ES-I3 (cell line): ENCODE results near the gene PCDHGA1.
A peak's percentile ranks its signal among the peaks of the same experiment; 100 is the strongest.

Source experiments
- H3K36me3 ChIP-seq: 2 replicates; pipeline ENCODE4 v1.6.1; 2013; ENCODE audit warnings: mild to moderate bottlenecking, low read length, control low read depth, moderate library complexity; ENCODE audit not compliant: insufficient read depth
- H3K4me1 ChIP-seq: 2 replicates; pipeline ENCODE4 v1.6.1; 2013; ENCODE audit warnings: mild to moderate bottlenecking, control low read depth, low read length; ENCODE audit not compliant: insufficient read depth
- H3K9ac ChIP-seq: 2 replicates; pipeline ENCODE4 v1.6.1; 2013; ENCODE audit warnings: low read depth, mild to moderate bottlenecking, low read length, moderate library complexity
- H3K9me3 ChIP-seq: 2 replicates; pipeline ENCODE4 v1.6.1; 2013; ENCODE audit warnings: mild to moderate bottlenecking, low read length, moderate library complexity; ENCODE audit not compliant: control insufficient read depth, insufficient read depth

The PCDHGA1 gene

GRCh38 chr5:141528291-141528984 lies 198.1 kb downstream of the PCDHGA1 start:
- Histone ChIP-seq H3K9ac (no peak overlapping the region), H3K36me3 (peaks cover 19% of the 10 kb centered on the region), H3K4me1 (peaks cover 18% of the 10 kb centered on the region; the same call in 1 of the 2 replicates), H3K9me3 (no peaks in the 10 kb centered on the region)

DNA sequence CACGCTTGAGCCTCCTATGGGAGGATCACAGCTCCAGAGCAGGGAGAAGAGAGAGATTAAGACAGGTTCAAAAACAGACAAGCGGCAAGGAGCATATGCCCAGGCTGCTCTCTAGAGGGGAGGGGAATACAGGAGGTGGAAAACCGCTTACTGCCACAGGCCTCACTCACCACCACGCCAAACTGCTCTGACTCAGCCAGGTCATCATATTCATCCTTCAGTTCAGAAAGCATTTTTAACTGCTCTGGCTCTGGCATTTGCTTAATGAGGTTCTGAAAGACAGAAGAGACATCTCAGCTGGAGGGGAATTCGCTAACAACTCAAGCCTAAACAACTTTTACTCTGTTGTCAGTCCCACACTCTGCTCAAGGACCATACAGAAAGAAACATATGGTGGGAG lies 198.7 kb downstream of the PCDHGA1 start:
- no peak overlapping the region for H3K9ac ChIP-seq
- peaks cover 16% of the 10 kb centered on the region; the same call in 1 of the 2 replicates for H3K4me1 ChIP-seq
- H3K9me3 ChIP-seq: no peaks in the 10 kb centered on the region
- peaks cover 19% of the 10 kb centered on the region for H3K36me3 ChIP-seq

- peaks cover 21% of the 10 kb centered on the region for H3K36me3 ChIP-seq
- H3K4me1 ChIP-seq: peaks cover 11% of the 10 kb centered on the region; the same call in 1 of the 2 replicates
- no peaks in the 10 kb centered on the region for H3K9me3 ChIP-seq
- no peak overlapping the region for H3K9ac ChIP-seq
Observed at GRCh38 chr5:141529873-141530272, 199.6 kb downstream of the PCDHGA1 start.

- Histone ChIP-seq H3K36me3 (peaks cover 12% of the 10 kb centered on the region), H3K9me3 (no peaks in the 10 kb centered on the region), H3K9ac (no peak overlapping the region), H3K4me1 (no peaks in the 10 kb centered on the region)
Observed at GRCh38 chr5:141532726-141533125, 202.4 kb downstream of the PCDHGA1 start.

GRCh38 chr5:141533897-141534296 lies 203.6 kb downstream of the PCDHGA1 start:
- no peak overlapping the region for H3K9ac ChIP-seq
- H3K4me1 ChIP-seq: no peaks in the 10 kb centered on the region
- H3K9me3 ChIP-seq: no peaks in the 10 kb centered on the region
- peaks cover 6% of the 10 kb centered on the region for H3K36me3 ChIP-seq

DNA sequence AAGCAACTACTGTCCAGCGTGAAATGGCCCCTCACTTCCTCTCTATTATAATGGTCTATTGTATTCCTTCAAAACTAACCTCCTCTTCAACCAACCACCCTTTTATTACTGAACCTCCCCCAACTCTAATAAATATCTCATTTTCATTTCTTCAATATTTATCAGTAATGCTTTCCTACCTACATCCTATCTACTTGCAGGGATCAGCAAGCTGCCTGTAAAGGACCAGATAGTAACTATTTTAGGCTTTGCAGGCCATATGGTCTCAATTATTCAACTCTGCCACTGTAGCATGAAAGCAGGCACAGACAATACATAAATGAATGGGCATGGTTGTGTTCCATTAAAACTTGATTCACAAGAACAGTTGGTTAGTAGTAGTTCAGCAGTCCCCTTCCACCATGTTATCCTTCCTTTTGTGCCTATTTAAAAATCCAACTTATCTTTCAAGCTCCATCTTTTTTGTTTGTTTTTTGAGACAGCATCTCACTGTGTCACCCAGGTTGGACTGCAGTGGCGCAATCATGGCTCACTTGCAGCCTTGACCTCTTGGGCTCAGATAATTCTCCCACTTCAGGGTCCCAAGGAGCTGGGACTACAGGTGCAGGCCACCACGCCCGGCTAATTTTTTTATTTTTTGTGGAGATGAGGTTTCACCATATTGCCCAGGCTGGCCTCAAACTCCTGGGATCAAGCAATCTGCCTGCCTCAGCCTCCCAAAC lies 204.3 kb downstream of the PCDHGA1 start:
- Histone ChIP-seq H3K9me3 (no peaks in the 10 kb centered on the region), H3K4me1 (no peaks in the 10 kb centered on the region), H3K9ac (no peak overlapping the region), H3K36me3 (peaks cover 6% of the 10 kb centered on the region)

DNA sequence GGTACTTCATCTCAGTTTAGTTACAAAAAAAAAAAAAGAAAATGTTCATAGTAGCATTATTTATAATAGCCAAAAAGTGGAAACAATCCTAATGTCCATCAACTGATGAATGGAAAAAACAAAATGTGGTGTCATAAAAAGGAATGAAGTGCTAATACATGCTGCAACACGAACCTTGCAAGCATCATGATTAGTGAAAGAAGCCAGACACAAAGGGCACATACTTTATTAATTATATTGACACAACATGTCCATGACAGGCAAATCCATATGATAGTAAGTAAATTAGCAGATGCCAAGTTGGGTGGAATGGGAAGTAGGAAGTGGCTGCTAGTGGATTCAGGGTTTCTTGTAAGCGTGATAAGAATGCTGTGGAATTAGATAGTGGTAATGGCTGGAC lies 212.7 kb downstream of the PCDHGA1 start:
- H3K36me3 ChIP-seq: peaks cover 3% of the 10 kb centered on the region; the same call in 1 of the 2 replicates
- H3K9ac ChIP-seq: no peak overlapping the region
- peaks cover 3% of the 10 kb centered on the region for H3K9me3 ChIP-seq
- H3K4me1 ChIP-seq: no peaks in the 10 kb centered on the region

DNA sequence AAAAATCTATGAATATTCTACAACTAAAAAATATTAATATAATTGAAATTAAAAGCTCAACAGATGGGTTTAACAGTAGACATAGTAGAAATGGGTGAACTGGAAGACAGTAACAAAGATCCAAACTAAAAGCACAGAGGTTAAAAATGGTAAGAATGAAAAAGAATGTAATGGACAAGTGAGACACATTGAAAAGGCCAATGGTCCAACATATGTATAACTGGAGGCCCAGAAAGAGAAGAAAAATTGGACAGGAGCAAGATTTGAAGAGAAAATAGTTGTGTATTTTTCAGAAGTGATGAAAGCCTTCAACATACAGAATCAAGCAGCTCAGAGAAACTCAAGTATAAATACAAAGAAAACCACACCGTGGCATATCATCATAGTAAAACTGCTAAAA lies 217.2 kb downstream of the PCDHGA1 start:
- Histone ChIP-seq H3K9ac (no peak overlapping the region), H3K36me3 (peaks cover 7% of the 10 kb centered on the region; the same call in 1 of the 2 replicates), H3K9me3 (peaks cover 8% of the 10 kb centered on the region), H3K4me1 (no peaks in the 10 kb centered on the region)

- Histone ChIP-seq H3K36me3 (peaks cover 7% of the 10 kb centered on the region; the same call in 1 of the 2 replicates), H3K9ac (no peak overlapping the region), H3K4me1 (no peaks in the 10 kb centered on the region), H3K9me3 (peaks cover 8% of the 10 kb centered on the region)
Observed at GRCh38 chr5:141547921-141548320, 217.6 kb downstream of the PCDHGA1 start.

DNA sequence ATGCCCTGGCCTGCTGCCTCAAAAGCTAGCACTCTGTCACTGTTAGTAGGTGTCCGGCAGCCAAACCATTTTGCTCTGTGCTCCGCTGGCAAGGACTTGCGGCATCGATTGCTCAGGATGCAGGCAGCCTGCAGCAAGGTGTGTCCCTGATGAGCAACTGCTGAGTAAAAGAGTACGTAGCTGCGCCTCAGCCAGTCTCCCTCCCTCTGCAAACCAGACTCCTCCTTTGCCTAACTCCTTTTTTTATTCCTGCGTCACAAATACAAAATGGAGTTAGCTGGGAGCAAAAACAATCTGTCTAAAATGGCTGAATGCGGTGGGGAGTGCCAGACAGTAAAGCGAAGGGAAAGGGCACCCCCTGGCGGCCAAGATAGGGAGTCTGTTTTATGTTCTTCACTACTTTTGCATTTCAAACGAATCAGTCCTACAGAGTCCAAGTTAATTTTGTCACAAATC lies 227.4 kb downstream of the PCDHGA1 start:
- Histone ChIP-seq H3K4me1 (peaks cover 28% of the 10 kb centered on the region), H3K9me3 (no peaks in the 10 kb centered on the region; the same call in 1 of the 2 replicates), H3K9ac (peak overlapping the region; percentile 25), H3K36me3 (no peaks in the 10 kb centered on the region)

GRCh38 chr5:141558150-141558549 lies 227.8 kb downstream of the PCDHGA1 start:
- peak overlapping the region; percentile 25 for H3K9ac ChIP-seq
- H3K4me1 ChIP-seq: peaks cover 28% of the 10 kb centered on the region
- H3K9me3 ChIP-seq: no peaks in the 10 kb centered on the region; the same call in 1 of the 2 replicates
- H3K36me3 ChIP-seq: no peaks in the 10 kb centered on the region

DNA sequence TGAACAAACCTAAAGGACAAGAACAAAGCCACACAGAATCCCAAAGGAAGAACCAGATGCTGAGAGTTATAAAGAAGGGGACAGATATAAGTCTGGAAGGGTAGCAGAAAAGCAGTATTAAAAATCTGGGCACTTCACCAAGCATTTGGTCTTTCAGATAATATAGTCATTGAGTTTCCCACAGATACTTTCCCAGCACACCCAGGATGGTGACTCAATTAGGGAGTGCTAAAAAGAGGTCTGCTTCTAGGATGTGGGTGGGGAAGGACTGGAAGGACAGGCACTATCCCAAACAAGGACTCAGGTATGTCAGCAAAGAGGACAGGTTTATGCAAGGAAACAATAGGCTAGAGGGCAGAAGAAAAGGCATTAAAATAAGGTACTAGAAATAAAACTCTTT lies 229.1 kb downstream of the PCDHGA1 start:
- Histone ChIP-seq H3K9me3 (no peaks in the 10 kb centered on the region; the same call in 1 of the 2 replicates), H3K36me3 (peaks cover 6% of the 10 kb centered on the region; the same call in 1 of the 2 replicates), H3K4me1 (peaks cover 28% of the 10 kb centered on the region), H3K9ac (no peak overlapping the region; the same call in 1 of the 2 replicates)

DNA sequence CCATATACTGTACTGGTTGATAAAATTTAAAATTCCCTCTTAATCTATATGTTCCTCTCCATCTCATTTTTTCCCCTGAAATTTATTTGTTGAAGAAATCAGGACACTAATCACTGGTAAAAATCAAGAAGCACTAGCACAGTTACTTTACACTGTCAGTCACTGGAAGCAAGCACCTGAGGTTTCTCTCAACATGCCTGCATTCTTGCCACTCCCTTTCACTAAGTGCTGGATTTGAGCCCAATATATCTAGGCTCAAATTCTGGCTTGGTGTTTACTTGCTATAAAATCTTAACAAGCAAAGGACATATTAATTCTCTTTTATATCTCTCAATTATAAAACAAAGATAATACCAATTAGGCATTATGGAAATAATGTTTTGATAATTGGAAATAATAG lies 229.8 kb downstream of the PCDHGA1 start:
- Histone ChIP-seq H3K4me1 (peaks cover 28% of the 10 kb centered on the region), H3K9ac (peak overlapping the region; percentile 32), H3K36me3 (peaks cover 6% of the 10 kb centered on the region; the same call in 1 of the 2 replicates), H3K9me3 (no peaks in the 10 kb centered on the region; the same call in 1 of the 2 replicates)

DNA sequence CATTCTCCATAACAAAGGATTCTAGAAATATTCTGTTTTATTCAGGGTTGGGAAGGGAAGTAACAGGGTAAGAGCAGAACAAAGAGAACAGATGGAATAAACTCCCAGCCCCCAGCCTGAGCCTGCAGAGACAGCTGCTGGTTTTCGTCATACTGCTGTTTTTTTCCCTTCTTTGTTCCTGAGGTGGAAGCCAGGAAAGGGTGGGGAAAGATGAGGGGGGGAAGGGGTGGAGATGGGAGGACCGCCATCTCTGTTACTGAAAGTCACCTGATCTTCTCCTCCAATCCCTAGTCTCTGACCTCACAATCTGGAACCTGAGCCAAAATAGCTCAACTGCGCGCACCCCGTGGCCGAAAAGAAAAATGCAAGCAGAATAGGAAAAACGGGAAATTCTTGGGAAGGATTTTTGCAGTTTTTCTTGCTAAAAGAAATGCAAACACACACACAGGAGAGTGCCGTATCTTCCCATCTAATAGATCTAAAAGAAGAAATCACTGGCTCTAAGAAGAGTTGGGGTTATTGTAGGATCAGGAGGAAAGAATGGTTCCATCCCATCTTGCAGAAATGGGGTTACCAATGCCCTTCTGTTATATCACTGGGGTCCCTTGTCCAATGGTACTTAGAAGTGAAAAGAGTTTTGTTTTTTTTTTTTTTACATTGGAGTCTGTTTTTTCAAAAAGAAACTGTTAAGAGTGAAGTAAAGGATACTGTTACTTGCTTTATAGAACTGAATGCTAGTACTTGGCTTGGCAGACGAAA lies 230.6 kb downstream of the PCDHGA1 start:
- H3K9ac ChIP-seq: peak overlapping the region; percentile 32
- peaks cover 28% of the 10 kb centered on the region for H3K4me1 ChIP-seq
- H3K9me3 ChIP-seq: no peaks in the 10 kb centered on the region; the same call in 1 of the 2 replicates
- peaks cover 7% of the 10 kb centered on the region; the same call in 1 of the 2 replicates for H3K36me3 ChIP-seq
